Measurements from ENCODE around the gene PHKA1. TPM values are rescaled to one million over a fixed set of nuclear protein-coding genes. Genes with fewer than 3 reads are reported as not detected.
"Not testable (repeated sequence)": the region's sequence is repeated elsewhere in the genome, so short reads cannot be mapped to it uniquely, and the experiment has no call there.

The PHKA1 gene
- total RNA-seq = 1 to 10 TPM; 5.9 to 7.5 TPM

DNA sequence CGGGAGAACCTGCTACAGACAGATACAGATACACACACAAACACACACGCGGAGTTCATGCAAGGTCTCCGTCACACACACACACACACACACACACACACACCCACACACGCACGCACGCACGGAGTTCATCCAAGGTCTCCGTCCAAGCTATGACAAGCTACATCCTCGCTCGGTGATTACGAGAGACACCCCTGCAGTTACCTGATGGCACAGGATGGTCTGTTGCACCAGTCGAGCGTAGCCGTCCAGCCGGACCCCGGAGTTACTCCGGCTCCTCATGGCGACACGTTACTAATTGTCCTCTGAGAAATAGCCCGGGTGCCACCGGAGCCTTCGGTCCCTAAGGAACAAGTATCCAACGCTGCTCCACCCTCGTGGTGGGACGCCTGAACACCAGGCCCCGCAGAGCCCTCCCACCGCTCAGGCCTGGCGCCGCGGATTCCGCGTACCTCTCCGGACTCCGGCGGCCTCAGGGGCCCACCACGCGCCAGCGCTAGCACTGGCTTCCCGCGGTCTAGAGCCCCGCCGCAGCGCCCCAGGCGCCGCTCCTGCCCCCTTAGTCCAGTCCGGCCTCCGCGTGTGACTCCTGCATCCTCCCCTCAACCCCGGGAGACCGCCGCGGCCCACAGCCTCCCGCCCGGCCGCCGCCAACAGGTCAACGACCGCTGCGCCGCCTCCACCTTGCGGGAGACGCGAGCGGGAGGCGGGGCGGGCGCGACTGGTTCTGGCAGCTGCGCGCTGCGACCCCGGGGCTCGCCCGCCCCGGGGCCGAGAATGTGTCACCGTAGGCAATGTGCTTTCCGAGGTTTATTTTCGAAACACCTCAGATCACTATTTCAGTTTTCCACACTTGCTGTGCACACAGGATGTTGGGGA lies at the start of gene PHKA1:
Gene PHKA1, minus strand, starts transcription at position 708 of the 879 bp plus-strand sequence. Its CDS starts 426 bp downstream, at position 282.
- H3K4me3 Mint-ChIP-seq = peak within 1 kb of the TSS; percentile 78 to 91
- H3K27ac Mint-ChIP-seq = peak within 1 kb of the TSS; percentile 75
- H3K27me3 Mint-ChIP-seq (ENCODE audit: low read depth) = peaks cover 35% of the 10 kb centered on the region
- ATAC-seq (replicated peaks in 1 of 2) = peak; percentile 89
- H3K9me3 Mint-ChIP-seq; H3K36me3 Mint-ChIP-seq (ENCODE audit: insufficient read depth in 2 of 2): not testable (repeated sequence)
- DNase-seq = peak; percentile 68
- H3K4me1 Mint-ChIP-seq (ENCODE audit: low read depth) = peaks cover 20% of the 10 kb centered on the region

DNA sequence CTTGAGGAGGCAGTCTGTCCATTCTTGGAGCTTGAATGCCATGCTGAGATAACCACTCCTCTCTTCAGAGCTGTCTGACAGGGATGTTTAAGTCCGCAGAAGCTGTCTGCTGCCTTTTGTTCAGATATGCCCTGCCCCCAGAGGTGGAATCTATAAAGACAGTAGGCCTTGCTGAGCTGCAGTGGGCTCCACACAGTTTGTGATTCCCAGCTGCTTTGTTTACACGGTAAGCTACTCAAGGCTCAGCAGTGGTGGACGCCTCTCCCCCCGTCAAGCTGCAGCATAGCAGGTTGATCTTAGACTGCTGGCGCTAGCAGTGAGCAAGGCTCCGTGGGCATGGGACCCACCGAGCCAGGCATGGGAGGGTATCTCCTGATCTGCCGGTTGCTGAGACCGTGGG lies 46.3 kb upstream of the PHKA1 start:
- not testable (repeated sequence) for H3K27ac Mint-ChIP-seq; H3K27me3 Mint-ChIP-seq (ENCODE audit: low read depth); DNase-seq; H3K36me3 Mint-ChIP-seq (ENCODE audit: insufficient read depth in 2 of 2); ATAC-seq (replicated peaks in 1 of 2); H3K4me3 Mint-ChIP-seq; H3K4me1 Mint-ChIP-seq (ENCODE audit: low read depth); H3K9me3 Mint-ChIP-seq

DNA sequence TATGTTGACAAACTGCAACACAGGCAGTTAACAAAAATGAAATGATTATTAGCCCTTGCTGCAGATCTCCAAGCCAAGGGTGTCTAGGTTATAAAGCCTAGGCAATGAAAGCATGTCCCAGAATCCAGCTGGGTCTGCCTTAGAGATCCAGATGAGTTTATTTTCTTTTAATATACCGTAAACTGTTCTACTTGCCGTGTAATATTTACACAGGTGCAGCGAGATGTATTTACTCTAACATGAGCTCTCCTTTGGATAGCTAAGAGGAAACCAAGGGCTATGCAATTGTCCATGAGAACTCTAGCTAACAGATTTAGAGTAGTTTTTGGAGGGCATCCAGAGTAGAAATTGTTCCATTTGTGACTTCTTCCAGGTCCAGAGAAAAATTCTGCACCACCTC lies 34.4 kb upstream of the PHKA1 start:
- H3K4me3 Mint-ChIP-seq; H3K27me3 Mint-ChIP-seq (ENCODE audit: low read depth); H3K36me3 Mint-ChIP-seq (ENCODE audit: insufficient read depth in 2 of 2); ATAC-seq (replicated peaks in 1 of 2); DNase-seq; H3K4me1 Mint-ChIP-seq (ENCODE audit: low read depth); H3K27ac Mint-ChIP-seq; H3K9me3 Mint-ChIP-seq: not testable (repeated sequence)

DNA sequence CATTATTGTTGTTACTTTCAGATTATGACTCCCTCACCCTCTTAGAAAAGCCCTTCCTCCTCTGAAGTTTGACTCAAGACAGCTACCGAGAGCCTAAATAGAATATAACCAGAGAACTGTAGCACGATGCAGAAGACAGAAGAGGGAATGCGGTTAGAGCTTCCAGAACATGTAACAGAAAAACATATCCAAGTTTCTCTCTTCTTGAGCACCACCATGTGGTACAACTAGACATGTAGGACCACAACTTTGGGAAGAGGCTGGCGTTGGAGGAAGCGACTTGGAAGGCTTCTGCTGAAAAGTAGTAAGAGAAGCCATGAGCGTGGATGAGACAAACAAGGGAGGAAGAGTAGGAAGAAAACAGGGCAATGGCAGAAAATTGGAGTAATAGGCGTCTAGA lies 31.4 kb upstream of the PHKA1 start:
- H3K27ac Mint-ChIP-seq; ATAC-seq (replicated peaks in 1 of 2); DNase-seq; H3K36me3 Mint-ChIP-seq (ENCODE audit: insufficient read depth in 2 of 2); H3K9me3 Mint-ChIP-seq; H3K4me3 Mint-ChIP-seq; H3K4me1 Mint-ChIP-seq (ENCODE audit: low read depth); H3K27me3 Mint-ChIP-seq (ENCODE audit: low read depth): not testable (repeated sequence)

DNA sequence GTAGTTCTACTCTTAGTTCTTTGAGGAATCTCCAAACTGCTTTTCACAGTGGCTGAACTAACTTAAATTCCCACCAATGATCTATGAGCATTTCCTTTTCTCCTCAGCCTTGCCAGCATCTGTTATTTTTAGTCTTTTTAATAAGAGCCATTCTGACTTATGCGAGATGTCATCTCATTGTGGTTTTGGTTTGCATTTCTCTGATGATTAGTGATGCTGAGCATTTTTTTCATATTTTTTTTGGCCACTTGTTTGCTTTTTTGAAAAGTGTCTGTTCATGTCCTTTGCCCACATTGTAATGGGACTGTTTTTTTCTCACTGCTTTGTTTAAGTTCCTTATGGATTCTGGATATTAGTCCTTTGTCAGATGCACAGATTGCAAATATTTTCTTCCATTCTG lies 21.5 kb upstream of the PHKA1 start:
- no peaks in the 10 kb centered on the region for H3K36me3 Mint-ChIP-seq (ENCODE audit: insufficient read depth in 2 of 2)
- DNase-seq = no peak
- H3K27ac Mint-ChIP-seq = no peak overlapping the region
- H3K27me3 Mint-ChIP-seq (ENCODE audit: low read depth) = peaks cover 68% of the 10 kb centered on the region
- no peak for ATAC-seq (replicated peaks in 1 of 2)
- no peak overlapping the region for H3K4me3 Mint-ChIP-seq
- H3K4me1 Mint-ChIP-seq (ENCODE audit: low read depth) = no peaks in the 10 kb centered on the region
- peaks cover 0 to 4% of the 10 kb centered on the region in 2 donors for H3K9me3 Mint-ChIP-seq

DNA sequence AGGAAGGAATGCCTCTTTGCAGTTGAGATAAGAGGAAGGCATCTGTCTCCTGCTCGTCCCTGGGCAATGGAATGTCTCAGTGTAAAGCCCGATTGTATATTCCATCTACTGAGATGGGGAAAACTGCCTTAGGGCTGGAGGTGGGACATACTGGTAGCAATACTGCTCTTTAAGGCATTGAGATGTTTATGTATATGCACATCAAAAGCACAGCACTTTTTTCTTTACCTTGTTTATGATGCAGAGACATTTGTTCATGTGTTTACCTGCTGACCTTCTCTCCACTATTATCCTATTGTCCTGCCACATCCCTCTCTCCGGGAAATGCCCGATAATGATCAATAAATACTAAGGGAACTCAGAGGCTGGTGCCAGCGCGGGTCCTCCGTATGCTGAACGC lies 19.5 kb upstream of the PHKA1 start:
- DNase-seq; H3K4me3 Mint-ChIP-seq; H3K36me3 Mint-ChIP-seq (ENCODE audit: insufficient read depth in 2 of 2); H3K9me3 Mint-ChIP-seq; ATAC-seq (replicated peaks in 1 of 2); H3K4me1 Mint-ChIP-seq (ENCODE audit: low read depth); H3K27ac Mint-ChIP-seq: not testable (repeated sequence)
- peaks cover 75% of the 10 kb centered on the region for H3K27me3 Mint-ChIP-seq (ENCODE audit: low read depth)

DNA sequence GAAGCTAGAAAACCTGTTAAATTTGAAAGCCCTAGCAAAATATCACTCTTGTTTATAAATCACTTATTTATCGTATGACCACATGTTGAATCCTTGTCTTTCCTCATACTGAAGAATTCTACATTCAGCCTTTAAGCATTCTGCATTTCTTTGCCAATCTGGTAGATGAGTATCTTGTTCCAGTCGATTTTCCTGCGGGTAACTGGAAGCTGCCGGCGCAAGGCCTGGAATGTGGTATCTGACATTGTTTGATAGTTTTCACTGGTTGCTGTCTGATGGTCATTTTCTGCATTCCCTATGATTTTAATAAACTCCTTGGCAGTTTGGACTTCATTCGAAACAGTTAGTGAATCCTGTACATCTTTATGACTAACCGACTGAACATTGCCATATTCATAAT lies 13.7 kb upstream of the PHKA1 start:
- no peaks in the 10 kb centered on the region for H3K9me3 Mint-ChIP-seq
- no peak for ATAC-seq (replicated peaks in 1 of 2)
- no peaks in the 10 kb centered on the region for H3K4me1 Mint-ChIP-seq (ENCODE audit: low read depth)
- no peak for DNase-seq
- H3K4me3 Mint-ChIP-seq = no peak overlapping the region
- no peak overlapping the region for H3K27ac Mint-ChIP-seq
- no peaks in the 10 kb centered on the region for H3K36me3 Mint-ChIP-seq (ENCODE audit: insufficient read depth in 2 of 2)
- peaks cover 77% of the 10 kb centered on the region for H3K27me3 Mint-ChIP-seq (ENCODE audit: low read depth)

DNA sequence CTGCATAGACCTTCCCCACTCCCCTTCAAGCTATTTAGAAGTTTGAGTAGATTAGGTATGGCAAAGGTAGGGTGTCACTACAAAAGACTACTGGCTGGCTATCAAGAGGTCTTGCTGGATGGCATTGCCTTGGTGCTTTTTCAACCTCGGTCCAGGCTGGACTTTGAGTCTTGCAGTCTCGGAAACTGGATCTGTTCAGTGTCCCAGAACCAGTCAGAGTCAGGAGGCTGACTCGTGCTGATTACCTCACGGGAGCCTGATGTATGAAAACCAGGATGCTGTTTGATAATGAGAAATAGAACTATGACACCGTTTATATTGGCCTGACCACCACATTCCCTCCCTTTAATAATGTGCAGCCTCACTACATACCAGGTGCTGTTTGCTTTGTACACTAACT lies 2.7 kb upstream of the PHKA1 start:
- Mint-ChIP-seq H3K4me3 (no peak overlapping the region), H3K27me3 (ENCODE audit: low read depth) (peaks cover 35% of the 10 kb centered on the region), H3K9me3 (no peaks in the 10 kb centered on the region), H3K36me3 (ENCODE audit: insufficient read depth in 2 of 2) (peaks cover 0 to 3% of the 10 kb centered on the region in 2 donors), H3K4me1 (ENCODE audit: low read depth) (peaks cover 20% of the 10 kb centered on the region), H3K27ac (no peak overlapping the region)
- ATAC-seq (replicated peaks in 1 of 2) = no peak
- DNase-seq = no peak

DNA sequence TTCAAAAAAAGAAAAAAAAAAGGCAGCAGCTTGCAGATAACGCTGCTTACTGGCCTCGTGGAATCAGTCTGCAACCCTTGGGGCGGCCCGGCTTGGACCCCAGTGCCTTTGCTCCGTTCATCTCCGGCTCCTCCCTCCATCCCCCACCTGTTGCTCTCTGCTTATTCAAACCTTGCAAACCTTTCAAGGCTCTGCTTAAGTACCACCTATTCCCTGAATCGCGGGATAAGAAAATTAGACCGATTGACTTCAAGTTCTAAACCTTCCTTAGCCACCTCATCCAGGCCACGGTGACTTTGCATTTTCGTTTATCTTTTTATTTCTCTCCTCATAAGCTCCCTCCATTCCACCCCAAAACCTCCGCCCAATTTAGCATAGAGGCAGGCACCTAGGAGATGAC lies 1.4 kb upstream of the PHKA1 start:
- Mint-ChIP-seq H3K4me1 (ENCODE audit: low read depth) (peaks cover 20% of the 10 kb centered on the region), H3K4me3 (peak overlapping the region in 1 of 2 donors; percentile 22), H3K9me3 (no peaks in the 10 kb centered on the region), H3K27ac (no peak overlapping the region), H3K27me3 (ENCODE audit: low read depth) (peaks cover 35% of the 10 kb centered on the region), H3K36me3 (ENCODE audit: insufficient read depth in 2 of 2) (peaks cover 0 to 3% of the 10 kb centered on the region in 2 donors)
- ATAC-seq (replicated peaks in 1 of 2) = no peak
- no peak for DNase-seq

DNA sequence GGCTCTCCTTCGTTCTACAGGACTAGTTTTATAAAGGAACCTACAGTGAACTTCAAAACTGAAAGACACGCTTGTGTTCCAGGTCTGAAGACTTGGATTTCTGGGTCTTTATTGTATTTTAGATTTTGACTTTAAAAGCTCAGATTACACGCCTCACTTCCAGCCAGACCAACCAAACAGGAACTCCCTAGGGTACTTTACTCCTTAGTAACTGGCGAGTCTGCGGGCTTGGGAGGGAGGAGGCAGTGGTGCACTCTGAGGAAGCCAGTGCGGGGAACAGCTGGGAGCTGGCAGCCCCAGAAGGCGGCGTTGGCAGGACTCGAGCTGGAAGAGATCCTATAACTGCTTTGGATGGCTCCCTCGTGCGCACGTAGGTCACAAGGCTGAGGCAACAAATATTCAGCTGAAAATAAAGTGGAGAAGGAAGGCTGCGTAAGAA lies 391 bp upstream of the PHKA1 start:
- Mint-ChIP-seq H3K4me3 (peak overlapping the region; percentile 78 to 91), H3K27ac (peak overlapping the region; percentile 42), H3K9me3 (no peaks in the 10 kb centered on the region), H3K36me3 (ENCODE audit: insufficient read depth in 2 of 2) (peaks cover 0 to 3% of the 10 kb centered on the region in 2 donors), H3K27me3 (ENCODE audit: low read depth) (peaks cover 35% of the 10 kb centered on the region), H3K4me1 (ENCODE audit: low read depth) (peaks cover 20% of the 10 kb centered on the region)
- DNase-seq (no peak), ATAC-seq (replicated peaks in 1 of 2) (peak; percentile 16 to 28)

DNA sequence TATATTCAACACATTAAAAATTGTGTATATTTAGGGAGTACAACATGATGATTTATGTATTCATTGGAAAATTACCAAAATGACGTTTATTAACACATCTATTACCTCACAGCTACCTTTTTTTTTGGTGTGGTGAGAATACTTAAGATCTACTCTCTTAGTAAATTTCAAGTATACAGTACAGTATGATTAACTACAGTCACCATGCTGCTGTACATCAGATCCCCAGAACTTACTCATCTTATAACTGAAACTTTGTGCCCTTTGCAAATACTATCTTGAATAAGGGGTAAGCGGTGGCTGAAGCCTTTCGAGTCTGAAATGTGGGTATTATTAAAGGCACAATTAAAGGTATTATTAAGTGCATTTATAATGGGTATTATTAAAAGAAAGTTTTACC lies 976 bp downstream of the PHKA1 start:
- peak overlapping the region; percentile 75 for H3K27ac Mint-ChIP-seq
- ATAC-seq (replicated peaks in 1 of 2) = peak; percentile 39 to 48

DNA sequence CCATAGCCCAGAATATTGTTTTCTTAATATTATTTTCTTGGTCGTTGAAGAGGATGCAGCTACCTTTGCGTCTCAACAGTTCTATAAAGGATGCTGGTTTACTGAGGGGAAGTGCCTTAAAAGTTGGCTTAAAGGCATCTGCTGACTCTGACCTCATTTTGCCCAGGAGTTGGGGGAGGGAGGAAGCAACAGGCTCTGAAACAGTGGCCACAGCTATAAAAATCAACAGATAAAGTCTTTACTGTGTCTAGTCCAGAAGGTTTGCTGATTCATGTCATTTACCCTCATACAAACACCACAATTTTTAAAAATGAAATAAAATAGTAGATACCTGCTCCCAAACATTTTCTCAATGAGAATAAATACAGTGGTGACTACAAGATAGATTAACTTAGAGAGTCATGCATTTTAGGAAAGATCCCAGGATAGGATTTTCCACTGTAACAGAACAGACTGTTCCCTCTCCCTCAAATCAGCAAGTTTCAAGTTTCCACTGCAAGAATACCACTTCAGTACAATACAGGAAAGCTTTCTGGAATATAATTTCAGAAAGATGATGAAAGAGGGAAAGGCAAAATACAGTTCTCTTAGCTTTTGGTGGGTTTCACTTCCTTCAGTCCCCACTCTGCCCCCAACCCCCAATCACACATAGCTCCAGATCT lies 1.9 kb downstream of the PHKA1 start:
- Mint-ChIP-seq H3K4me1 (ENCODE audit: low read depth) (peaks cover 20% of the 10 kb centered on the region), H3K36me3 (ENCODE audit: insufficient read depth in 2 of 2) (peaks cover 0 to 3% of the 10 kb centered on the region in 2 donors), H3K27ac (no peak overlapping the region), H3K27me3 (ENCODE audit: low read depth) (peaks cover 29% of the 10 kb centered on the region), H3K9me3 (no peaks in the 10 kb centered on the region), H3K4me3 (peak overlapping the region; percentile 78 to 91)
- DNase-seq = no peak
- no peak for ATAC-seq (replicated peaks in 1 of 2)

More for the DNA sequence above, 976 bp downstream of the PHKA1 start:
- peak overlapping the region; percentile 78 to 91 for H3K4me3 Mint-ChIP-seq
- H3K27me3 Mint-ChIP-seq (ENCODE audit: low read depth) = peaks cover 35% of the 10 kb centered on the region
- DNase-seq = no peak
- H3K9me3 Mint-ChIP-seq = no peaks in the 10 kb centered on the region
- peaks cover 0 to 3% of the 10 kb centered on the region in 2 donors for H3K36me3 Mint-ChIP-seq (ENCODE audit: insufficient read depth in 2 of 2)
- peaks cover 20% of the 10 kb centered on the region for H3K4me1 Mint-ChIP-seq (ENCODE audit: low read depth)

DNA sequence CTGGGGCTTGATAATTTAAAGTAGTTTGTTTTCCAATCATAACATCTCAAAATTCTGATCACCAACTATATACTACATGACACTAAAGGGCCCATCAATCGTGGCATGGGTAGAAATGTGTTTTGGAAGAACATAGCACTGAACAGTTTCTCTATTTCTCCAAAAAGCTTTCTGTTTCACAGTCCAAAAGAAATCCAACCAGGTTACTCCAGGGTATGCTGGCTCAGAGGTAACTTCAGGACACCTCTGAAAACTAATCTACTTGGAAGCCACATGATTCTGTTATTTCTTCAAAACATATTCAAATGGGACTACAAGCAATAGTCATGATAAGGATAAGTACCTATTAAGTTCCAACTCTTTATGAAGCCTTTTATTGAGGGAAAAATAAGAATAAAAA lies 8.3 kb downstream of the PHKA1 start:
- Mint-ChIP-seq H3K36me3 (ENCODE audit: insufficient read depth in 2 of 2) (peaks cover 0 to 10% of the 10 kb centered on the region in 2 donors), H3K27me3 (ENCODE audit: low read depth) (no peaks in the 10 kb centered on the region), H3K9me3 (no peaks in the 10 kb centered on the region), H3K27ac (no peak overlapping the region), H3K4me3 (no peak overlapping the region), H3K4me1 (ENCODE audit: low read depth) (no peaks in the 10 kb centered on the region)
- no peak for ATAC-seq (replicated peaks in 1 of 2)
- DNase-seq = no peak

All from activated T-cell treated with anti-CD3 and anti-CD28 coated beads, Interleukin-2, amount 50 U/mL, for 72 hours (primary cell).